Chondrocyte (in vitro differentiated cells): Measurements from ENCODE around the gene EIF2D. TPM values are rescaled to one million over a fixed set of nuclear protein-coding genes. Genes with fewer than 3 reads are reported as not detected.

ENCODE experiments used
- DNase-seq: peaks from one replicate; pipeline ENCODE4 v3.0.0; 2021; ENCODE audit warnings: mixed read lengths, low spot score
- H3K27ac Mint-ChIP-seq: one replicate; pipeline ENCODE4 v1.8.0; 2021; ENCODE audit warnings: mild to moderate bottlenecking, moderate library complexity, mixed read lengths; ENCODE audit not compliant: unreplicated experiment
- H3K27me3 Mint-ChIP-seq: 2 replicates; pipeline ENCODE4 v1.8.0; 2021; ENCODE audit warnings: low read depth, mixed read lengths
- H3K36me3 Mint-ChIP-seq: 2 replicates; pipeline ENCODE4 v1.8.0; 2021; ENCODE audit warnings: low read depth, mixed read lengths
- H3K4me1 Mint-ChIP-seq: 2 replicates; pipeline ENCODE4 v1.8.0; 2021; ENCODE audit warnings: low read depth, mild to moderate bottlenecking, mixed read lengths
- H3K4me3 Mint-ChIP-seq: one replicate; pipeline ENCODE4 v1.8.0; 2021; ENCODE audit warnings: mild to moderate bottlenecking, moderate library complexity, mixed read lengths; ENCODE audit not compliant: unreplicated experiment
- H3K9me3 Mint-ChIP-seq: 2 replicates; pipeline ENCODE4 v1.8.0; 2021; ENCODE audit warnings: low read depth, mixed read lengths
- total RNA-seq: library from RNA; stranded (reverse); gene quantifications from 3 replicates; pipeline ENCODE4 v1.2.1, GENCODE V29; 2021
- TF ChIP-seq, protein P1 (sequence below): fragments of 200-600 bp; sonication (generic); IDR thresholded peaks from 2 replicates; pipeline ENCODE4 v1.5.0; 2021; ENCODE audit warnings: antibody characterized with exemption, mild to moderate bottlenecking, moderate library complexity

Gene EIF2D
- total RNA-seq, 1 donor from 2014 or later = 33.9 TPM

DNA sequence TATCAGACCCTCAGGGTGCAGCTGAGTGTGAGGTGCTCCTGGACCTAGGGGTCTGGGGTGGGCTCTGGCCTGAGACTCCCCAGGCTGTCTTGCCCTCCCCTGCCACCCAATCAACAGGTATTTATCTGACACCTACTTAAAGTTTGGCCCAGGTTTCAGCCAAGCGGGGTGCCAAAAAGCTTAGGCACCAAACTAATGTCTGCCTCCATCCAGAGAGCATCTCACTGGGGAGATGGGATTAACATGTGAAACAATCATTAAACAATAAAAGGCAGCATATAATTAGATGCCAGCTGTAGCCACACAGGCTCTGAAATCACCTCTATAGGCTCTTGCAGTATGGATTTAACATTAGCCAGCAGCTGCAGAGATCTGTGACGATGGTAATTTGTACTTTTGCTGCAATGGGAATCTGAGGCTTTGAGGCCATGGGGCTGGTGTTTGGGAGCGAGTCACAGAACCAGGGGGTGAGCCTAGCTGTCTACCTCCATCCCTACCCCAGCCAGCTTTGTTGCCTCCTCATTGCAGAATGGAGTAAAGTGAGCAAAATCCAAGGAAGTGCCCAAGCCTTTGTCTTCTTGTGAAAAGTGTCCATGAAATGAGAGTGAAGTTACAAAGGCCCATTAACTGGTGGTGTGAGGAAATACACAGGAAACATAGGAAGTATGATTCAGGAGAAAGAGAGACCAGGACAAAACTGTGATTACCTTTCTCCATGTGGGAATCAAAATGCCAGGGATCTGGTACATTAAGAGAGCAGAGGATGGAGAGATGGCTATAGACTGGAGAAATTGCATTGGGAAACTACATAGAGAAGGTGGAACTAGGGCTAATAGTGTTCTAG is 36.1 kb downstream of the EIF2D start:
- H3K36me3 Mint-ChIP-seq = no peaks in the 10 kb centered on the region
- DNase-seq = no peak
- H3K4me1 Mint-ChIP-seq = peaks cover 5% of the 10 kb centered on the region
- no peak overlapping the region for H3K27ac Mint-ChIP-seq
- H3K4me3 Mint-ChIP-seq = no peak overlapping the region
- H3K27me3 Mint-ChIP-seq = peaks cover 8% of the 10 kb centered on the region
- TF ChIP-seq, protein P1, sequence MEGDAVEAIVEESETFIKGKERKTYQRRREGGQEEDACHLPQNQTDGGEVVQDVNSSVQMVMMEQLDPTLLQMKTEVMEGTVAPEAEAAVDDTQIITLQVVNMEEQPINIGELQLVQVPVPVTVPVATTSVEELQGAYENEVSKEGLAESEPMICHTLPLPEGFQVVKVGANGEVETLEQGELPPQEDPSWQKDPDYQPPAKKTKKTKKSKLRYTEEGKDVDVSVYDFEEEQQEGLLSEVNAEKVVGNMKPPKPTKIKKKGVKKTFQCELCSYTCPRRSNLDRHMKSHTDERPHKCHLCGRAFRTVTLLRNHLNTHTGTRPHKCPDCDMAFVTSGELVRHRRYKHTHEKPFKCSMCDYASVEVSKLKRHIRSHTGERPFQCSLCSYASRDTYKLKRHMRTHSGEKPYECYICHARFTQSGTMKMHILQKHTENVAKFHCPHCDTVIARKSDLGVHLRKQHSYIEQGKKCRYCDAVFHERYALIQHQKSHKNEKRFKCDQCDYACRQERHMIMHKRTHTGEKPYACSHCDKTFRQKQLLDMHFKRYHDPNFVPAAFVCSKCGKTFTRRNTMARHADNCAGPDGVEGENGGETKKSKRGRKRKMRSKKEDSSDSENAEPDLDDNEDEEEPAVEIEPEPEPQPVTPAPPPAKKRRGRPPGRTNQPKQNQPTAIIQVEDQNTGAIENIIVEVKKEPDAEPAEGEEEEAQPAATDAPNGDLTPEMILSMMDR = no peak
- H3K9me3 Mint-ChIP-seq = no peaks in the 10 kb centered on the region

DNA sequence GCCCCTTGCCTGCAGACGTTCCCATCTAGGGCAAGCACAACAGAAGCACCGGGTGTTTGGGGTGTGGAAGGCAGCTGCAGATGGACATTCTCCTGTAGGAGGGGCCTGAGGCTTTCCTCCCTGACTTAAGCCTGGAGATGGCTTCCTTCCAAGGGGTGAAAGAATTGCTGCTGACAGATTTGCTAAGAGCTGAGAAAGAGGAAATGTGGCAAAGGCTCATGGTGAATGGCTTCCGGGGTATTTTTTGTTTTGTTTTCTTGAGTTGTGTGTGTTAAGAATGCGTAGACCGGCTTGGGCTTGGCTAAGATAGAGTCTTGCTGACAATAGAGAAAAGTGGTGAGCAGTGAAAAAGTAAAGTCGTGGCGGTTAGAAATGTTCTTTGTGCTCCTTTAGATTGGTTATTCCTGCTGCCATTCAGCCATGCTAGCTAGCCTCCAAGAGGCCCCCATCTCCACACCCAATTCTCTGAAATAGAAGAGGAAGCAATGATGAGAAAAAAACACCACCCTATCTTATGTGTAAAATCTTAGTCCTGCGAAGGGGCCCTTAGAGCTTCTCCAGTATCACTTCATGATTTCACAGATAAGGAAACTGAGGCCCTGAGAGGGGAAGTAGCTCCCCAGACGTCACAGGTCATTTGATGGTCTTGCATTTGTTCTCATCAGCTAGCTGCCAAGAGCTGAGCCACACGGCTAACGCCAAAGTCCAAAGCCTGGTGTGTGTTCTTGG is 36.9 kb downstream of the EIF2D start:
- peaks cover 5% of the 10 kb centered on the region for H3K4me1 Mint-ChIP-seq
- H3K27me3 Mint-ChIP-seq = peaks cover 8% of the 10 kb centered on the region
- TF ChIP-seq, protein P1 = no peak
- H3K9me3 Mint-ChIP-seq = no peaks in the 10 kb centered on the region
- no peak overlapping the region for H3K4me3 Mint-ChIP-seq
- DNase-seq = no peak
- peak overlapping the region; percentile 1 for H3K27ac Mint-ChIP-seq
- no peaks in the 10 kb centered on the region for H3K36me3 Mint-ChIP-seq

DNA sequence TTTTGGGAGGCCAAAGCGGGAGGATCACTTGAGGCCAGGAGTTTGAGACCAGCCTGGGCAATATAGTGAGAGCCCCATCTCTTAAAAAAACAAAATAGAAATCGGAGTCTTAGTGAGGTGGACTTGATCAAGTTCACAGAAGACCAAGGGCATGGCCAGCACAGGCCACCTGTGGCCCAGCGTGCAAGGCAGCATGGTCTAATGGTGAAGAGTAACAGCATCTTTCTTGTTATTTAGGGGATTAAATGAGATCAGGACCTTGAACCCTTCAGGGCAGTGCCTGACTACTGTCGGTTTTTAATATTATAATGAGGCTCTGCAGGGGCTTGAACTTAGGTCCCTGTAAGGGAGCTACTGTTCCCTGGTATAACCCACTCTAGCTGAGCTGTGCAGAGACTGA is 38.5 kb downstream of the EIF2D start:
- no peak for DNase-seq
- no peak overlapping the region for H3K27ac Mint-ChIP-seq
- no peaks in the 10 kb centered on the region for H3K9me3 Mint-ChIP-seq
- H3K4me1 Mint-ChIP-seq = peaks cover 5% of the 10 kb centered on the region
- TF ChIP-seq, protein P1 = no peak
- H3K4me3 Mint-ChIP-seq = no peak overlapping the region
- H3K27me3 Mint-ChIP-seq = peaks cover 8% of the 10 kb centered on the region
- no peaks in the 10 kb centered on the region for H3K36me3 Mint-ChIP-seq

DNA sequence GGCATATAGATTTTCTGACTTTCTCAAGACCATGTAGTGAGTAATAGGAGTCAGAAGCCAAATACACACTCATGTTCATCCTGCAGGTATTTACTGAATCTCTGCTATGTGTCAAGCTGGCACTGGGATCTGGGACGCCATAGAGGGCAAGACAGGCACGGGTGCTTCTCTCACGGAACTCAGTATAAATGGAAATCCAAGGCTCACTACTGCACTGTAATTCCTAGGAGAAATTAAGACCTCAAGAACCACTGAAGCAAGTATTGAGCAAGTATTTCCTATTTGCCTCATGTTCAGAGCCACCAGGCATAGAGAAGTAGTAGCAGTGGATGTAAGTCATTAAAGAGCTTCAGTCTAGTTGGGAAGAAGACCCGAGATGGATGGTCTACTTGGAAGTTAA is 38.9 kb downstream of the EIF2D start:
- Mint-ChIP-seq H3K9me3 (no peaks in the 10 kb centered on the region), H3K4me3 (no peak overlapping the region), H3K27me3 (peaks cover 6% of the 10 kb centered on the region), H3K36me3 (no peaks in the 10 kb centered on the region), H3K27ac (no peak overlapping the region), H3K4me1 (peaks cover 5% of the 10 kb centered on the region)
- TF ChIP-seq, protein P1 = no peak
- no peak for DNase-seq

DNA sequence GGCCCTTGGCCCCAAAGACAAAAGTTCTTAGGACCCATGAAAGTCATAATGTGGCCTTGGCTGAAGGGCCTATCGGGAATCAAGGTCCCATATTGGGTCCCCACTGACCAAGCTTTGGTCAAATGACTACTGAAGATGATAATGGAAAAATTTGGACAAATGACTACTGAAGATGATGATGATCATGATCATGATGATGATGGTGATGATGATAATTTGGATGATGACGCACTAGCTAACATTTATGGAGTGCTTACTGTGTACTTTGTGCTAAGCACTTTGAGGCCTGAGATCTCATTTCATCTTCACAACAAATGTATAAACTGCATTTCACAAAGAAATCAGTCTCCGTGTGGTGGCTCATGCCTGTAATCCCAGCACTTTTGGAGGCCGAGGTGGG is 39.4 kb downstream of the EIF2D start:
- H3K27me3 Mint-ChIP-seq = peaks cover 4% of the 10 kb centered on the region

More for the DNA sequence above, 39.4 kb downstream of the EIF2D start:
- Mint-ChIP-seq H3K4me1 (peaks cover 5% of the 10 kb centered on the region), H3K27ac (no peak overlapping the region), H3K36me3 (no peaks in the 10 kb centered on the region), H3K4me3 (no peak overlapping the region), H3K9me3 (no peaks in the 10 kb centered on the region)
- TF ChIP-seq, protein P1 = no peak
- DNase-seq = no peak
